Muscle of back (tissue), 11 donors: Measurements from ENCODE around the gene TCOF1. TPM values are rescaled to one million over a fixed set of nuclear protein-coding genes. Genes with fewer than 3 reads are reported as not detected.

ENCODE experiments used
- DNase-seq, 3 donors: peaks; one replicate each; pipeline versions ENCODE4 v3.0.0 to v3.0.0-alpha.2; 2013
- polyA plus RNA-seq, 10 donors: library from polyadenylated mRNA; unstranded; fragments of 120-200 nt; gene quantifications; one replicate each; pipeline ENCODE4 v1.2.1, GENCODE V29; 2013; ENCODE audit not compliant: insufficient read length in 10 of 10

Gene TCOF1
- polyA plus RNA-seq, 10 donors: 15.8 to 24.8 (median 17.9) TPM

GRCh38 chr5:150323819-150324218, 33.7 kb upstream of the TCOF1 start:
- no peak for DNase-seq

GRCh38 chr5:150325426-150325825, 32.1 kb upstream of the TCOF1 start:
- DNase-seq: no peak

- DNase-seq: no peak
Observed at GRCh38 chr5:150326707-150327106, 30.8 kb upstream of the TCOF1 start.

- DNase-seq: no peak
Observed at GRCh38 chr5:150327139-150327538, 30.4 kb upstream of the TCOF1 start.

GRCh38 chr5:150328515-150328914, 29.0 kb upstream of the TCOF1 start:
- no peak for DNase-seq

GRCh38 chr5:150329038-150329437, 28.5 kb upstream of the TCOF1 start:
- DNase-seq: no peak

- no peak for DNase-seq
Observed at GRCh38 chr5:150329881-150330876, 27.3 kb upstream of the TCOF1 start.

GRCh38 chr5:150333400-150333799, 24.1 kb upstream of the TCOF1 start:
- DNase-seq: no peak

GRCh38 chr5:150335778-150336177, 21.7 kb upstream of the TCOF1 start:
- DNase-seq: no peak

GRCh38 chr5:150338546-150338945, 19.0 kb upstream of the TCOF1 start:
- no peak for DNase-seq

- DNase-seq: peak; percentile 19 to 56 (median 47)
Observed at GRCh38 chr5:150339165-150339564, 18.3 kb upstream of the TCOF1 start.

- no peak for DNase-seq
Observed at GRCh38 chr5:150339841-150340240, 17.7 kb upstream of the TCOF1 start.

GRCh38 chr5:150340614-150341255, 16.8 kb upstream of the TCOF1 start:
- no peak for DNase-seq

- DNase-seq: no peak
Observed at GRCh38 chr5:150341331-150341730, 16.2 kb upstream of the TCOF1 start.

GRCh38 chr5:150341989-150342388, 15.5 kb upstream of the TCOF1 start:
- DNase-seq: no peak

GRCh38 chr5:150342583-150342982, 14.9 kb upstream of the TCOF1 start:
- no peak for DNase-seq

- DNase-seq: no peak
Observed at GRCh38 chr5:150343994-150344631, 13.4 kb upstream of the TCOF1 start.

GRCh38 chr5:150345716-150346115, 11.8 kb upstream of the TCOF1 start:
- no peak for DNase-seq

GRCh38 chr5:150346592-150346991, 10.9 kb upstream of the TCOF1 start:
- no peak for DNase-seq

- DNase-seq: no peak
Observed at GRCh38 chr5:150347003-150347402, 10.5 kb upstream of the TCOF1 start.

- no peak for DNase-seq
Observed at GRCh38 chr5:150347451-150347850, 10.0 kb upstream of the TCOF1 start.

- no peak for DNase-seq
Observed at GRCh38 chr5:150349681-150350275, 7.7 kb upstream of the TCOF1 start.
